K562 (cell line): ENCODE results near the gene PBXIP1. TPM values are rescaled to one million over a fixed set of nuclear protein-coding genes. Genes with fewer than 3 reads are reported as not detected.

Source experiments
- E2F3 ChIP-seq: fragments of 250-450 bp; sonication (Bioruptor Pico); IDR thresholded peaks from 2 replicates; pipeline ENCODE4 v1.4.0; 2020; ENCODE audit warnings: mild to moderate bottlenecking
- EZH2 ChIP-seq: IDR thresholded peaks from 2 replicates; pipeline ENCODE4 v1.6.1; 2012; ENCODE audit warnings: low read depth, mild to moderate bottlenecking, inconsistent platforms, low read length, borderline replicate concordance
- HDAC3 ChIP-seq: fragments of 450-650 bp; IDR thresholded peaks from 2 replicates; pipeline ENCODE4 v1.6.1; 2018; ENCODE audit warnings: borderline replicate concordance, mild to moderate bottlenecking, moderate library complexity; ENCODE audit not compliant: partially characterized antibody
- PYGO2 ChIP-seq: fragments of 450-650 bp; IDR thresholded peaks from 2 replicates; pipeline ENCODE4 v1.6.1; 2016; ENCODE audit warnings: mild to moderate bottlenecking, missing genetic modification characterization, moderate library complexity, missing compliant biosample characterization
- SMARCA5 ChIP-seq: fragments of 450-650 bp; IDR thresholded peaks from 2 replicates; pipeline ENCODE4 v1.6.1; 2016
- STAG1 ChIP-seq: sonication (generic); formaldehyde crosslinking; IDR thresholded peaks from 2 replicates; pipeline ENCODE4 v1.5.0; 2020; ENCODE audit warnings: missing genetic modification reagents, borderline replicate concordance
- ZKSCAN3 ChIP-seq: fragments of 250-450 bp; sonication (Bioruptor Pico); IDR thresholded peaks from 2 replicates; pipeline ENCODE4 v1.4.0; 2020
- ZNF133 ChIP-seq: fragments of 250-450 bp; sonication (Bioruptor Pico); IDR thresholded peaks from 2 replicates; pipeline ENCODE4 v1.4.0; 2020; ENCODE audit warnings: mild to moderate bottlenecking
- ZNF740 ChIP-seq, 3 experiments: fragments of 200-800 bp in 1 of 3; sonication (Bioruptor generic) in 1 of 3; sonication (generic) in 1 of 3; formaldehyde crosslinking in 1 of 3; IDR thresholded peaks; 2 replicates each; pipeline versions ENCODE4 v1.6.1 to v1.8.0; 2016 to 2022; ENCODE audit warnings: mild to moderate bottlenecking in 2 of 3, missing compliant biosample characterization in 2 of 3, missing genetic modification characterization in 2 of 3, missing genetic modification reagents in 1 of 3
- polyA plus RNA-seq, 8 experiments: library from polyadenylated mRNA; depleted of rRNA in 4 of 8; stranded (reverse) in 5 of 8; unstranded in 3 of 8; fragments of >200 nt; fragmentation: Nextera tagmentation in 2 of 8; fragmentation: Illumina TruSeq in 1 of 8; extraction: Ambion mirVana in 2 of 8; extraction: Trizol in 1 of 8; gene quantifications; 2 replicates each; pipeline versions ENCODE4 v1.2.1 to v1.2.3, GENCODE V29; 2011 to 2014; ENCODE audit warnings: inconsistent platforms in 1 of 8, missing spikeins in 1 of 8
- total RNA-seq, 7 experiments: library from RNA; depleted of rRNA in 6 of 7; stranded (reverse); fragments of >200 nt in 6 of 7; fragmentation: Illumina TruSeq in 2 of 7; extraction: Trizol in 2 of 7; gene quantifications; 2 replicates each; pipeline versions ENCODE4 v1.2.1 to v1.2.3, GENCODE V29; 2011 to 2021; ENCODE audit warnings: low replicate concordance in 1 of 7
- TF ChIP-seq, protein P1 (sequence below): sonication (generic); formaldehyde crosslinking; IDR thresholded peaks from 2 replicates; pipeline ENCODE4 v1.9.0; 2022; ENCODE audit warnings: mild to moderate bottlenecking, missing genetic modification reagents
- TF ChIP-seq, protein P2 (sequence below): fragments of 450-650 bp; conservative IDR thresholded peaks from 2 replicates; pipeline ENCODE4 v1.6.1; 2016; ENCODE audit warnings: missing genetic modification characterization, low read depth, mild to moderate bottlenecking, missing compliant biosample characterization, moderate library complexity

The PBXIP1 gene
- total and polyA plus RNA-seq, 9 of the 15 experiments (the other 6 are each of a cell fraction or from before 2014, with no cell fraction given): 0.13 to 8.3 (median 5.8) TPM

DNA sequence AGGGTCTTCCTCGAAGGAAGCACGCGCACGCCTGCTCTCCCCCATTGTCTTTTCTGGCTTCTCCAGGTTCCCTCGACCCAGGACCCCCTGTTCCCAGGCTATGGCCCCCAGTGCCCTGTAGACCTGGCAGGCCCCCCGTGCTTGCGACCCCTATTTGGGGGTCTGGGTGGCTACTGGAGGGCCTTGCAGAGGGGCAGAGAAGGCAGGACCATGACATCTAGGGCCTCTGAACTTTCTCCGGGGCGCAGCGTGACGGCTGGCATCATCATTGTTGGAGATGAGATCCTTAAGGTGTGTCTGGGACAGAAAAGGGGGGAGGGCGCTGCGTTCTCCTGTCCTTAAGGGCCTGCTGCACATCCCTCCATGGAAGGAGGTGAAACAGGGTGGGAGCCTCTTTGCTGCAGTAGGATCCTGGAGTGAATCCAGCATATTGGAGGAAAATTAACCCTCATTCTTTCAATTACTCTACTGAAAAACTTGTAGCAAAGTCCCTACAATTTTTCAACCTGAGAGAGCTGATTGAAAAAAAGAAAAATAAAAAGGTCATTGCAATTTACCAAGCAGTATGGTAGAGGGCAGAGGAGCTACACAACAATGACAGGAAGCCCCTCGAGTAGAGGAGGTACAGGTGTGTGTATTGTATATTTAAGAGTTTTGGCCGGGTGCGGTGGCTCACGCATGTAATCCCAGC is 28.0 kb upstream of the PBXIP1 start (continued):
- TF ChIP-seq, protein P1, sequence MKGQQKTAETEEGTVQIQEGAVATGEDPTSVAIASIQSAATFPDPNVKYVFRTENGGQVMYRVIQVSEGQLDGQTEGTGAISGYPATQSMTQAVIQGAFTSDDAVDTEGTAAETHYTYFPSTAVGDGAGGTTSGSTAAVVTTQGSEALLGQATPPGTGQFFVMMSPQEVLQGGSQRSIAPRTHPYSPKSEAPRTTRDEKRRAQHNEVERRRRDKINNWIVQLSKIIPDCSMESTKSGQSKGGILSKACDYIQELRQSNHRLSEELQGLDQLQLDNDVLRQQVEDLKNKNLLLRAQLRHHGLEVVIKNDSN (CRISPR knock-in tag): no peak
- no peak for TF ChIP-seq SMARCA5
- no peak for TF ChIP-seq ZNF740 (CRISPR knock-in tag; IDR thresholded peaks at IDR 0.05)
- no peak for TF ChIP-seq ZNF740 (tag; IDR thresholded peaks at IDR 0.05)
- TF ChIP-seq EZH2: no peak
- 0 out of 2 replicates have a peak, but pooled peaks have one; percentile 13 for TF ChIP-seq STAG1 (CRISPR knock-in tag)
- TF ChIP-seq ZNF133 (CRISPR knock-in tag): no peak
- no peak for TF ChIP-seq ZKSCAN3 (CRISPR knock-in tag)
- TF ChIP-seq, protein P2, sequence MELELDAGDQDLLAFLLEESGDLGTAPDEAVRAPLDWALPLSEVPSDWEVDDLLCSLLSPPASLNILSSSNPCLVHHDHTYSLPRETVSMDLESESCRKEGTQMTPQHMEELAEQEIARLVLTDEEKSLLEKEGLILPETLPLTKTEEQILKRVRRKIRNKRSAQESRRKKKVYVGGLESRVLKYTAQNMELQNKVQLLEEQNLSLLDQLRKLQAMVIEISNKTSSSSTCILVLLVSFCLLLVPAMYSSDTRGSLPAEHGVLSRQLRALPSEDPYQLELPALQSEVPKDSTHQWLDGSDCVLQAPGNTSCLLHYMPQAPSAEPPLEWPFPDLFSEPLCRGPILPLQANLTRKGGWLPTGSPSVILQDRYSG (tag): no peak
- TF ChIP-seq HDAC3: no peak
- TF ChIP-seq E2F3: no peak
- no peak for TF ChIP-seq PYGO2 (tag)
